HFF-Myc (cell line): ENCODE measurements around the gene RTKN.
A peak's percentile ranks its signal among the peaks of the same experiment; 100 is the strongest.

Experiments used
- DNase-seq: peaks from one replicate; pipeline ENCODE4 v3.0.0-alpha.2; 2011; ENCODE audit warnings: low read depth; ENCODE audit errors: extremely low read depth
- H3K4me3 ChIP-seq: replicated peaks from 2 replicates; pipeline ENCODE4 v1.5.1; 2011; ENCODE audit warnings: low read depth, mild to moderate bottlenecking, control low read depth, low read length
- TF ChIP-seq, protein P1 (sequence below): IDR thresholded peaks from 2 replicates; pipeline ENCODE4 v1.5.1; 2012; ENCODE audit warnings: mild to moderate bottlenecking, low read depth, low read length, control low read depth; ENCODE audit errors: missing control alignments

RTKN gene

DNA sequence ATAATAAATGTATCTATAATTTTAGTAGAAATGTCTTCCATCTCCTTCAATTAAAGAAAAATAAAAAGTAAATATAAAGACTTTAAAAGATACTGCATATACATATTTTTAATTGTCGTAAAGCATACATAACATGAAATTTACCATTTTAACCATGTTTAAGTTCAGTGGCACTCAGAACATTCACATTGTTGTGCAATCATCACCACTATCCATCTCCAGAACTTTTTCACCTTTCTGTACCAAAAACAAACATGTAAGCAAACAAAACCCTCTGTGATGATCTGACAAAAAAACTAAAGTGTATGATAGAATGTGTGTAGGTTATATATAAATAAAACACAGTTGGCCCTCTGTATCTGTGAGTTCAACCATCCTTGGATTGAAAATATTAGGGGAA lies 48.2 kb downstream of the RTKN start:
- H3K4me3 ChIP-seq = no peak overlapping the region
- no peak for DNase-seq
- TF ChIP-seq, protein P1, sequence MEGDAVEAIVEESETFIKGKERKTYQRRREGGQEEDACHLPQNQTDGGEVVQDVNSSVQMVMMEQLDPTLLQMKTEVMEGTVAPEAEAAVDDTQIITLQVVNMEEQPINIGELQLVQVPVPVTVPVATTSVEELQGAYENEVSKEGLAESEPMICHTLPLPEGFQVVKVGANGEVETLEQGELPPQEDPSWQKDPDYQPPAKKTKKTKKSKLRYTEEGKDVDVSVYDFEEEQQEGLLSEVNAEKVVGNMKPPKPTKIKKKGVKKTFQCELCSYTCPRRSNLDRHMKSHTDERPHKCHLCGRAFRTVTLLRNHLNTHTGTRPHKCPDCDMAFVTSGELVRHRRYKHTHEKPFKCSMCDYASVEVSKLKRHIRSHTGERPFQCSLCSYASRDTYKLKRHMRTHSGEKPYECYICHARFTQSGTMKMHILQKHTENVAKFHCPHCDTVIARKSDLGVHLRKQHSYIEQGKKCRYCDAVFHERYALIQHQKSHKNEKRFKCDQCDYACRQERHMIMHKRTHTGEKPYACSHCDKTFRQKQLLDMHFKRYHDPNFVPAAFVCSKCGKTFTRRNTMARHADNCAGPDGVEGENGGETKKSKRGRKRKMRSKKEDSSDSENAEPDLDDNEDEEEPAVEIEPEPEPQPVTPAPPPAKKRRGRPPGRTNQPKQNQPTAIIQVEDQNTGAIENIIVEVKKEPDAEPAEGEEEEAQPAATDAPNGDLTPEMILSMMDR = no peak

DNA sequence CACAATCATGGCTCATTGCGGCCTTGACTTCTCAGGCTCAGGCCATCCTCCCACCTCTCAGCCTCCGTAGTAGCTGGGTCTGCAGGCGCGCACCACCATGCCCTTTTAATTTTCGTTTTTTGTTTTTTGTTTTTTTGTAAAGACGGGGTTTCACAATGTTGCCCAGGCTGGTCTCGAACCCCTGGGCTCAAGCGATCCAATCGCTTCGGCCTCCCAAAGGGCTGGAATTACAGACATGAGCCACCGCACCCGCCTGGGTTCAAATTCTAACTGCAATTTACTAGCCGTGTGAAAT lies 49.3 kb downstream of the RTKN start:
- no peak for DNase-seq
- no peak overlapping the region; the same call in 1 of the 2 replicates for H3K4me3 ChIP-seq
- TF ChIP-seq, protein P1 = no peak

- TF ChIP-seq, protein P1 = peak; percentile 99
- peak overlapping the region; percentile 94 for H3K4me3 ChIP-seq
- peak; percentile 61 for DNase-seq
Measured at GRCh38 chr2:74391580-74392448, 49.9 kb downstream of the RTKN start.

DNA sequence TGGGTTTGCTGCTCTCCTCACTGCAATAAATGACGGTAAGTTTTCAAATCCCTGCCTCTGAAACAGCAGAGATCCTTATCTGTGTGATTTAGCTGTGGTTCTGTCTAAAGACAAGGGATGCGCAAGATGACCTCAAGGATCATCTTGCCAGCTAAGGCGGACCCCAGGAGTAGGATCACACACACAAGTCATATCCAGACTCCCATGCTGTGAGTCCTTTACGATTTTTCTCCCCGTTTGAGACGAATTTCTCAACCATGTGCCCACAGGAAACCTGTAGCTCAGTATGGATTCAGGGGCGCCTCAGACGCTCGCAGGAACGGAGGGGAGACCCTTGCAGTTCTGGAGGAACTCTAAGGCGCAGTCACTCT lies 50.5 kb downstream of the RTKN start:
- no peak for DNase-seq

DNA sequence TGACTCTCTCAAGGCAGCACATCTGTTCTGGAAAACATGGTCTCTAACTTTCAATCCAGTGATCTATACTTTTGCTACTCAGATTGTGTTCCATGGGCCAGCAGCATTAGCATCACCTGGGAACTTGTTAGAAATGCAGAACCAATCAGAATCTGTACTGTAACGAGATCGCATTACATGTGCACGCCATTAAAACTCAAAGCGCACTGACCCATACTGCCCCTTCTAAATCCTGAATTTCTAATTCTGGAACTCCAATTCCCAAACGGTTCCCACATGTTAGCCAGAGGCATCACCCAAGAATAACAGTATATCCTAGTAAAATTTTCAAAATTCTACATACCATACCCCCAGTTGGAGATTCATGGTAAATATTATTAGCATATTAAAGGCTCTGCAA lies 51.1 kb downstream of the RTKN start:
- TF ChIP-seq, protein P1 = no peak
- no peak for DNase-seq
- H3K4me3 ChIP-seq = peak overlapping the region; percentile 94

More for the DNA sequence above, 50.5 kb downstream of the RTKN start:
- peak overlapping the region; percentile 94 for H3K4me3 ChIP-seq
- TF ChIP-seq, protein P1 = no peak

DNA sequence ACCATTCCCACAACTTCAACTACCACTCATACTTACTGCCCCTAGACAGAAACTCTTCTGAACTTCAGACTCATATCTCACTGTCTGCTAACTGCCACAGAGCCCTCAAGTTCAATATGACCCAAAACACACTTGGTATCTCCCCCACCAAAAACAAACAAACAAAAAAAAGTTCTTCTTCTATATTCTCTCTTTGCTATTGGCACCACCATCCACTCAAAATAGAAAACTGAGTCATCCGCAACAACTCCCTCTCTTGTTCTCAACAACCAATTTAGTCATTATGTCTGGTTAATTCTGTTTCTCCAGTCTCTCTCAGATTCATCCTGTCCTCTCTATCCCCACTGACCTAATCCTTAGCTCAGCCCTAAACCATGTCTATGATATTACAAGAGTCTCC lies 54.4 kb downstream of the RTKN start:
- no peak for DNase-seq
- H3K4me3 ChIP-seq = no peak overlapping the region
- TF ChIP-seq, protein P1 = no peak

DNA sequence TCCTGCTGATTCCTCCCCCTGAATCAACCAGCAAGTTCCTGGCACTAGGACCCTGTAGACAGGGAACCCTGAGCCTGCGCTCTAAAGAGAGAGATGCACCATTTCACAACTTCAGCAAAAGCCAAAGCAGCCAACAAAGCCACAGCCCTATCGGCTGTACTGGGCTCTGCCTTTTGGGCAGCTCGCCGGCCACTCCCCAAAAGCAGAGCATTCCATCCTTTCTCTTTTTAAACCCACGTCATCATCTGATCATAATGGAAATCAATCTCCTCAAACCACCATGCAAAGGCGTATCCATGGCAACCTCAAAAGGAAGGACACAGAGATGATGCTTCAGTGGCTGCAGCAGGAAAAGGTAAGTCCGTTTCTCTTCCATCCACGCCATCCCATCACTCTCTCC lies 56.3 kb downstream of the RTKN start:
- no peak overlapping the region for H3K4me3 ChIP-seq
- DNase-seq = no peak
- TF ChIP-seq, protein P1 = no peak
